Activated T-helper 2 cell treated with anti-CD3 and anti-CD28 coated beads, Interferon-gamma antibody, Interleukin-2, Interleukin-4, amounts not matched to agents 10 μg/mL and 5 μg/mL and 100 μg/mL, durations not matched to agents 14 hours and 24 hours and 36 hours (primary cell): ENCODE measurements around the gene GLI3. TPM values are rescaled to one million over a fixed set of nuclear protein-coding genes. Genes with fewer than 3 reads are reported as not detected.

Experiments
- DNase-seq: peaks from one replicate; pipeline ENCODE4 v3.0.0; 2021; ENCODE audit warnings: low spot score
- H3K27ac Mint-ChIP-seq: one replicate; pipeline ENCODE4 v1.8.0; 2021; ENCODE audit warnings: mixed read lengths
- H3K27me3 Mint-ChIP-seq: one replicate; pipeline ENCODE4 v1.8.0; 2021; ENCODE audit warnings: low read depth, mixed read lengths
- H3K36me3 Mint-ChIP-seq: one replicate; pipeline ENCODE4 v1.8.0; 2021; ENCODE audit warnings: low read depth, mixed read lengths
- H3K4me1 Mint-ChIP-seq: one replicate; pipeline ENCODE4 v1.8.0; 2021; ENCODE audit warnings: low read depth, mixed read lengths
- H3K4me3 Mint-ChIP-seq: one replicate; pipeline ENCODE4 v1.8.0; 2021; ENCODE audit warnings: low read depth, mild to moderate bottlenecking, moderate library complexity, mixed read lengths
- H3K9me3 Mint-ChIP-seq: one replicate; pipeline ENCODE4 v1.8.0; 2021; ENCODE audit warnings: mixed read lengths
- intact Hi-C: fragments of 100-400 bp; cut with micrococcal nuclease; formaldehyde crosslinking; loops from one replicate; pipeline ENCODE4 v1.15.1; 2023
- total RNA-seq: library from RNA; stranded (reverse); gene quantifications from 2 replicates; pipeline ENCODE4 v1.2.3, GENCODE V29; 2022

GLI3 gene
- total RNA-seq, 1 donor from 2014 or later: not detected

- H3K4me1 Mint-ChIP-seq: no peaks in the 10 kb centered on the region
- no peaks in the 10 kb centered on the region for H3K9me3 Mint-ChIP-seq
- no peak for DNase-seq
- no peaks in the 10 kb centered on the region for H3K36me3 Mint-ChIP-seq
- peaks cover 3% of the 10 kb centered on the region for H3K27me3 Mint-ChIP-seq
- intact Hi-C loops: no loop called here
- no peak overlapping the region for H3K27ac Mint-ChIP-seq
- no peak overlapping the region for H3K4me3 Mint-ChIP-seq
Measured at GRCh38 chr7:42081671-42082070, 155.3 kb downstream of the GLI3 start.

DNA sequence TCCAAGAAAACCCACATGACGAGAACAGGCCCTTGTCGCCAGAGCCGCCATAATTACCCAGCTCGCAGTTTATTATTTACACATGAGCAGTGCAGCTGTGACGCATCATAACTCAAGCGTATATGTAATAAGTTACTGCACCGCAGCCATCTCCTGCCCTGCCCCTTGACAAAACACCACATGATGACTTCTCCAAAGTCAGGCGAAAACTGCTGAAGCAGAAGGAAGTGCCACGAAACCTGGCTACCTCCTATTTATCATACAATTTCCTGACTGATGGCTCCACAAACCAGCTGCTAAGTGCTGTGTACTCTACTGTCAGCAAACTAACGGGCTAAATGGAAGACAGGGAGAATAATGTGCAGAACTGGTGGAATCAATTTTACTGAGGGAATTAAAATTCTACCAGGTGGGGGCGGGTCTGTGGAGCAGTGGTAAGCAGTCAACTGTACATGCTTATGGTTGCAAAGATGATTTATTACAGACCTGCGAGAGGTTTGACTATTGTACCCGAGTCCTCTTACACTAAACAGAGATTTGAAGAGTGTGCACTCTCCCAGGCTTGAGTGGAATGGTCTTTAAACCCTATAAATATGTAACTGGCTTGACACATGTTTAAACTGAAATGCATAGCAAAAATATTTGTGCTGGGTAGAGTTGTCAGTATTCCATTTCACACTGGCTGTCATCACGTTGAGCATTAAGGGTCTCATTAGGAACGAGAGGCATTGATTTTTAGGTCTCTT, 156.0 kb downstream of the GLI3 start:
- no peak overlapping the region for H3K27ac Mint-ChIP-seq
- DNase-seq: no peak
- no peak overlapping the region for H3K4me3 Mint-ChIP-seq
- no peaks in the 10 kb centered on the region for H3K36me3 Mint-ChIP-seq
- intact Hi-C loops: no loop called here
- H3K27me3 Mint-ChIP-seq: peaks cover 3% of the 10 kb centered on the region
- H3K9me3 Mint-ChIP-seq: no peaks in the 10 kb centered on the region
- H3K4me1 Mint-ChIP-seq: no peaks in the 10 kb centered on the region

DNA sequence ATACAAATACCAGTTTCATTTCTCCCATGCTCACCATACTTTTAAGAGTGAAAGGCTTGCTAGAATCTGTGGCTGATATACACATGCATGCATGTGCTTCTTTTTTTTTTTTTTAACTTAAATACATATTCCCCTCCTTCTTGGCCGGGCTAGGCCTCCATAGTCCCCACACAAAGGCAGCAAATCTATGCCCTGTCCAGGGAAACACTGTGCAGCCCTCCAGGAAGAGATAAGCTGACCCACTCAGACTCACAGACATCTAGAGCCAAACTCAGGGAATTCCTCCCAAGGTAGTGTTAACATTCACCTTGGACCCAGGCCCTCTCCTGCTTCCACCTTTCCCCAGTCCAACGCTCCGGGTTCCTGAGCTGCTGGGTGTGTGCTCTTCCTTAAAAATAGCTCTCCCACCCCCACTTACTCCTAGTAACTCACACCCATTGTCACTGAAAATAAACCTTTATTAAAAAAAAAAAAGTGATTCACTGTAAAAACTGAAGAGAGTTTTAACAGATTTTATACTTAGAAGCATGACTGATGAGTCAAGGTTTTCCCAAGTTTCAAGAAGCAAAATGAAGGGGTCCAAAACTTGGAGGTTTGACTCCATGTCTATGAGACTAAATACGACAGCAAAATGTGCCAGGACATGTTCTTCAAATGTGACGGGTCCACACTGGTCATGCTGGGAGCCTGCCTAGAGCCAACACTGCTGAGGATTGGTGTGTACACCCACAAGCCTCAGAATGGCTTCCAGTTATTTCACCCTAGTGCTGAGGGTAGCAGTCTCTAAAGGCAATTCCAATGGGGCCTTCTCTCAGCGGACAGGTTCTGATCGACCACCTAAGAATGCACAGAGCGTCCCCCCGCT, 159.5 kb downstream of the GLI3 start:
- Mint-ChIP-seq H3K4me1 (no peaks in the 10 kb centered on the region), H3K9me3 (no peaks in the 10 kb centered on the region), H3K4me3 (no peak overlapping the region), H3K27ac (no peak overlapping the region), H3K36me3 (no peaks in the 10 kb centered on the region), H3K27me3 (no peaks in the 10 kb centered on the region)
- DNase-seq: no peak
- intact Hi-C loops: no loop called here

DNA sequence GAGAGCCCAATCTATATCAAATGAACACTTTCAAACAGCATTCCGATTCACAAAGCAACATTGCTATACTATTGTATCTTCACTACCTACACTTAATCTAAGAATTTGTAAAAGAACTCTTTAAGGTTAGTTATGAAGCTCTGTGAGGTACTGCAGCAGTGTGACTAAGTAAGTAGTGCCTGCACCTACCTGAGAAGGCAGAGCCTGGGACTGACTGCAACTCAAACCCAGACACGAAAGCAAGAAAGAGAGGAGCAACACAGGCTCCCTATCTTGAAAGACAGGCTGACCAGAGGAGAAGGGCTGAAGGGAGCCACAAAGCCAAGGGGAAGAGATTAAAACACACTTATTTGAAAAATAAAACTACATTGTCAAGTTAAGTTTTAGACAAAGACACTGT, 160.1 kb downstream of the GLI3 start:
- H3K27me3 Mint-ChIP-seq: no peaks in the 10 kb centered on the region
- no peak overlapping the region for H3K4me3 Mint-ChIP-seq
- no peak for DNase-seq
- intact Hi-C loops: no loop called here
- no peak overlapping the region for H3K27ac Mint-ChIP-seq
- H3K9me3 Mint-ChIP-seq: no peaks in the 10 kb centered on the region
- no peaks in the 10 kb centered on the region for H3K36me3 Mint-ChIP-seq
- H3K4me1 Mint-ChIP-seq: no peaks in the 10 kb centered on the region

- no peak overlapping the region for H3K27ac Mint-ChIP-seq
- intact Hi-C loops: no loop called here
- no peaks in the 10 kb centered on the region for H3K9me3 Mint-ChIP-seq
- DNase-seq: no peak
- no peaks in the 10 kb centered on the region for H3K36me3 Mint-ChIP-seq
- no peaks in the 10 kb centered on the region for H3K27me3 Mint-ChIP-seq
- H3K4me3 Mint-ChIP-seq: no peak overlapping the region
- H3K4me1 Mint-ChIP-seq: no peaks in the 10 kb centered on the region
Measured at GRCh38 chr7:42075418-42075817, 161.6 kb downstream of the GLI3 start.

GRCh38 chr7:42074076-42074475, 162.9 kb downstream of the GLI3 start:
- intact Hi-C loops: no loop called here
- DNase-seq: no peak
- Mint-ChIP-seq H3K27me3 (no peaks in the 10 kb centered on the region), H3K4me1 (no peaks in the 10 kb centered on the region), H3K27ac (no peak overlapping the region), H3K4me3 (no peak overlapping the region), H3K9me3 (no peaks in the 10 kb centered on the region), H3K36me3 (no peaks in the 10 kb centered on the region)

DNA sequence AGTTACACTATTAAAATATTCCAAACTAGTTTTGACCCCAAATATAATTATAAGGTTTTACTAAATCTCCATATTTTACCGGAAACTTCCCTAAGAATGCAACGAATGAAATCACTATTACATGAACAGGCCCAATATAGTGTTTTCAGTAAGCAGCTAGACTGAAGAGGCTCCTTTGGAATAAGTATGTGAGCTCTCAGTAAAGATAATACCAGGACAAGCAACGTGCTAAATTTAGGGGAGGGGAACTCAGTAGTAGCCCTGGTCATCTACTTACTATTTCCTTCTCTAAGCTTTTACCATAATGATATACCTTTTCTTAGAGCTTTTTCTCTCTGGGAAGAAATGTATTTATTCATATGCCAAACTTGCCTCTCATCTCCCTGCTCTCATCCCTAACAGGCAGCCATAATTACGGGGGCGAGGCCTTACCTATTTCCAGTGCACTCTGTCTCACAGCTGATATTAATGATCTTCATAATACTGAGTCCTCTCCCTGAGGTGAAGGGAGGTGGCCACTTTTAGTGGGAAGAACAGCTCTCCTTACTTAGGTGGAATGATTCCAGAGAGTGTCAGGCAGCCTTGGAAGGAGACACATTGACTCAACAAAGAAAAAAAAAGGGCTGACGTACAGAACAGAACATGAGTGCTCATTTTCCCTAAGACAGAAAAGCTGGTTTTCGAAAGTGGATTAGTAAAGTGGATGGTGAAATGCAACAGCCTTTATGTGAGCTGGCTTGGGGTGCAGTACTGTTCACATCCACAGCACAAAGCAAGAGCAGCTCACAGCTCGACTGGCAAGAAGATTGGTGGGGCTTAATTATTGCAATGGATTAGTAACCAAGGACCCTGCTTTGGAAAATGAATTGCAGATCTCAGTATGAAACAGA, 165.4 kb downstream of the GLI3 start:
- H3K27me3 Mint-ChIP-seq: no peaks in the 10 kb centered on the region
- no peaks in the 10 kb centered on the region for H3K4me1 Mint-ChIP-seq
- no peak for DNase-seq
- no peak overlapping the region for H3K27ac Mint-ChIP-seq
- H3K4me3 Mint-ChIP-seq: no peak overlapping the region
- intact Hi-C loops: no loop called here
- H3K9me3 Mint-ChIP-seq: no peaks in the 10 kb centered on the region
- H3K36me3 Mint-ChIP-seq: no peaks in the 10 kb centered on the region

DNA sequence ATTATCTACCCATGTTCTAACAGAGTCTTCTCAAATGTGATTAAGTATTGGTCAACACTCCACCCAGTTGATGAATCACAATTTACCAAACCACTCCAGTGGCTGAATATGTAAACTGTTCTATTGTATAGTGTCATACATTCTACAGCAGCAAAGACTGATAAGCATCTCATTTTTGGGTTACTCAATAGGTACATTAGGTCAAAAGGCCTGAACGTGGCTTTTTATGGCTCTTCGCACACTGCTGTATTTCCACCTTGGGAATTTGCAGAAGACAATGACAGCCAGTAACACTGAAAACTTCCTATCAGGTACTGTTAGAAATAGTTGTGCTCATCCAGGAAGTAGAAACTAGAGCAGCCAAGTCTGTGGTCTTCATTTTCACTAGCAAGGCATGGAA, 166.9 kb downstream of the GLI3 start:
- DNase-seq: no peak
- Mint-ChIP-seq H3K27me3 (no peaks in the 10 kb centered on the region), H3K36me3 (no peaks in the 10 kb centered on the region), H3K9me3 (no peaks in the 10 kb centered on the region), H3K27ac (no peak overlapping the region), H3K4me3 (no peak overlapping the region), H3K4me1 (no peaks in the 10 kb centered on the region)
- intact Hi-C loops: no loop called here

DNA sequence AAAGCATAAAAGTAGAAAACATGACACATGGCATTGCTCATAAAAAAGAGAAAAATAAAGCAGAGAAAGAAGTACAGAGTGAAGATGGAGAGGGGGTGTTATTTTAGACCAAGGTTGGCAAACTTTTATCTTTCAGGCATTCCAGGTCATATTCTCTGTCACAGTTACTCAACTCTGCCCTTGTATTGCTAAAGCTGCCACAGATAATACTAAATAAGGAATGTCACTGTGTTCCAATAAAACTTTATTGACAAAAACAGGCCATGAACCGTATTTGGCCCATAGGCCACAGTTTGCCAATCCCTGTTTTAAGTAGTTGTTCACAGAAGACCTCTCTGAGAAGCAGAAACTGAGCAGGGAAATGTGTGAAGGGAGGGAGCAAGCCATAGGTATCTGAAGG, 167.4 kb downstream of the GLI3 start:
- Mint-ChIP-seq H3K4me3 (no peak overlapping the region), H3K9me3 (no peaks in the 10 kb centered on the region), H3K27me3 (no peaks in the 10 kb centered on the region), H3K4me1 (no peaks in the 10 kb centered on the region), H3K27ac (no peak overlapping the region), H3K36me3 (no peaks in the 10 kb centered on the region)
- DNase-seq: no peak
- intact Hi-C loops: no loop called here

GRCh38 chr7:42068554-42069280, 168.3 kb downstream of the GLI3 start:
- H3K4me3 Mint-ChIP-seq: no peak overlapping the region
- H3K9me3 Mint-ChIP-seq: no peaks in the 10 kb centered on the region
- H3K27ac Mint-ChIP-seq: no peak overlapping the region
- no peak for DNase-seq
- no peaks in the 10 kb centered on the region for H3K36me3 Mint-ChIP-seq
- no peaks in the 10 kb centered on the region for H3K4me1 Mint-ChIP-seq
- intact Hi-C loops: no loop called here
- no peaks in the 10 kb centered on the region for H3K27me3 Mint-ChIP-seq

- no peak for DNase-seq
- intact Hi-C loops: no loop called here
- Mint-ChIP-seq H3K9me3 (no peaks in the 10 kb centered on the region), H3K27ac (no peak overlapping the region), H3K4me1 (no peaks in the 10 kb centered on the region), H3K4me3 (no peak overlapping the region), H3K27me3 (no peaks in the 10 kb centered on the region), H3K36me3 (no peaks in the 10 kb centered on the region)
Measured at GRCh38 chr7:42065942-42066341, 171.1 kb downstream of the GLI3 start.

DNA sequence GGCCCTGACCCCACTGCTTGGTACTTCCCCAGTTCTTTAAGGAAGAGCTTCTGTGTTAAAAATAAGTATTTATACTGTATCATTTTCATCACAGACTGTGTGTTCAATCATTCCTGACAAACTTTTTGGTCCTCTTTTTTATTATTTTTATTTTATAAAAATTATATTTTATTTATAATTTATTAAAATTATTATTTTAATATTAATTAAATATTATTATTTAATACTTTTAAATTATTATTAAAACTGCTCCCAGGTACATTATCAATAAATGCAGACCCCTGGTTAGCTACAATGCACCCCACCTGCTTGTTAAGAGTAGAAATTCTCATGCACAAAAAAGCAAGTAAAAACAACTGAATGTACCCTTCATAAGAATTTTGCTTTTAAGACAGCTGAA, 172.0 kb downstream of the GLI3 start:
- H3K4me1 Mint-ChIP-seq: no peaks in the 10 kb centered on the region
- intact Hi-C loops: no loop called here
- H3K36me3 Mint-ChIP-seq: no peaks in the 10 kb centered on the region
- H3K27me3 Mint-ChIP-seq: no peaks in the 10 kb centered on the region
- DNase-seq: no peak
- no peaks in the 10 kb centered on the region for H3K9me3 Mint-ChIP-seq
- H3K4me3 Mint-ChIP-seq: no peak overlapping the region
- H3K27ac Mint-ChIP-seq: no peak overlapping the region
